Measurements from ENCODE around the gene KCTD5.

KCTD5 gene

DNA sequence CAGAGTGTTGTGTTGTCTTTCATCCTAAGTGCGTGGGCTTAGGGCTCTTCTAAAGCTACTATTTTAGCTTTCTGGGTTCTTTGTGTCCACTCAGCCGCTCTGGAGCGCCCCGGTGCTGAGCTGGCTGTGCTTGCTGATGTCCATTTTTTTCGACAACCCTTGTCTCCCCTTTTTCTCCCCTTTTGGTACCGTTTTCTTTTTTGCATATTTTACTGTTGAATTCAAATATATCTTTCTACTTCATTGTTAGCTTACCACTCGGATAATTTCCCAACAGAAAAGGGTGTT, 71.4 kb downstream of the KCTD5 start:
- H3K4me1 ChIP-seq (ENCODE audit: control insufficient read depth, insufficient read depth, low read length) = peaks cover 5% of the 10 kb centered on the region

GRCh38 chr16:2755158-2755557, 72.8 kb downstream of the KCTD5 start:
- Histone ChIP-seq H3K4me1 (ENCODE audit: control insufficient read depth, insufficient read depth, low read length) (peaks cover 5% of the 10 kb centered on the region), H3K27ac (ENCODE audit: extremely low read depth, low read depth, low read length) (no peak overlapping the region; the same call in 1 of the 2 replicates), H3K4me3 (ENCODE audit: low read depth, low read length) (peak overlapping the region; percentile 96), H3K9me3 (ENCODE audit: control insufficient read depth, insufficient read depth, low read depth, low read length) (no peaks in the 10 kb centered on the region), H3K36me3 (ENCODE audit: control insufficient read depth in 2 of 2, insufficient read depth in 1 of 2, low read length in 2 of 2) (peaks cover 38 to 67% of the 10 kb centered on the region in 2 experiments)
- TF ChIP-seq ZNF223 (tag by site-specific recombination; IDR thresholded peaks at IDR 0.05) (no peak), ZFHX2 (tag by site-specific recombination; conservative IDR thresholded peaks at IDR 0.05) (no peak), KLF16 (tag by site-specific recombination; IDR thresholded peaks at IDR 0.05) (no peak), SP7 (tag by site-specific recombination; IDR thresholded peaks at IDR 0.05) (no peak), ZSCAN18 (tag by site-specific recombination; IDR thresholded peaks at IDR 0.05) (no peak), ZNF114 (tag by site-specific recombination; IDR thresholded peaks at IDR 0.05) (no peak), PRDM1 (tag by site-specific recombination; IDR thresholded peaks at IDR 0.05) (peak; percentile 60), KLF7 (tag by site-specific recombination; IDR thresholded peaks at IDR 0.05; ENCODE audit: borderline replicate concordance) (no peak)
- TF ChIP-seq, protein P1, sequence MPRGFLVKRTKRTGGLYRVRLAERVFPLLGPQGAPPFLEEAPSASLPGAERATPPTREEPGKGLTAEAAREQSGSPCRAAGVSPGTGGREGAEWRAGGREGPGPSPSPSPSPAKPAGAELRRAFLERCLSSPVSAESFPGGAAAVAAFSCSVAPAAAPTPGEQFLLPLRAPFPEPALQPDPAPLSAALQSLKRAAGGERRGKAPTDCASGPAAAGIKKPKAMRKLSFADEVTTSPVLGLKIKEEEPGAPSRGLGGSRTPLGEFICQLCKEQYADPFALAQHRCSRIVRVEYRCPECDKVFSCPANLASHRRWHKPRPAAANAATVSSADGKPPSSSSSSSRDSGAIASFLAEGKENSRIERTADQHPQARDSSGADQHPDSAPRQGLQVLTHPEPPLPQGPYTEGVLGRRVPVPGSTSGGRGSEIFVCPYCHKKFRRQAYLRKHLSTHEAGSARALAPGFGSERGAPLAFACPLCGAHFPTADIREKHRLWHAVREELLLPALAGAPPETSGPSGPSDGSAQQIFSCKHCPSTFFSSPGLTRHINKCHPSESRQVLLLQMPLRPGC (tag by site-specific recombination; IDR thresholded peaks at IDR 0.05) = 0 out of 2 replicates have a peak, but pooled peaks have one; percentile 1
- ChIA-PET POLR2A (no interaction called here), CTCF (interaction anchor here (1.8 kb wide), 1 partner anchor 14 kb away, joined by 3 read pairs; no protein-coding TSS in a partner anchor)

More for the DNA sequence above, 71.4 kb downstream of the KCTD5 start:
- peak overlapping the region; percentile 97 for H3K27ac ChIP-seq (ENCODE audit: extremely low read depth, low read depth, low read length)
- peaks cover 23 to 67% of the 10 kb centered on the region in 2 experiments for H3K36me3 ChIP-seq (ENCODE audit: control insufficient read depth in 2 of 2, insufficient read depth in 1 of 2, low read length in 2 of 2)
- peak overlapping the region; percentile 96 for H3K4me3 ChIP-seq (ENCODE audit: low read depth, low read length)
- H3K9me3 ChIP-seq (ENCODE audit: control insufficient read depth, insufficient read depth, low read depth, low read length) = no peaks in the 10 kb centered on the region
- POLR2A ChIA-PET = interaction anchor here (1.1 to 2.0 kb wide), 8 partner anchors 9 to 152 kb away, joined by 3 to 22 read pairs (median 6); partner anchors contain the start of genes ELOB and FLYWCH2
- CTCF ChIA-PET = interaction anchor here (0.6 to 1.9 kb wide), 6 partner anchors 16 to 167 kb away, joined by 3 to 7 read pairs (median 4); no protein-coding TSS in a partner anchor
- TF ChIP-seq ZNF785 (tag by site-specific recombination; IDR thresholded peaks at IDR 0.05) (no peak), ZNF560 (tag by site-specific recombination; IDR thresholded peaks at IDR 0.05; ENCODE audit: borderline replicate concordance) (no peak), ZNF791 (tag by site-specific recombination; IDR thresholded peaks at IDR 0.05) (no peak), ZBTB10 (tag by site-specific recombination; IDR thresholded peaks at IDR 0.05) (no peak), HOXA7 (CRISPR knock-in tag; IDR thresholded peaks at IDR 0.05; ENCODE audit: borderline replicate concordance) (no peak), ZBTB7A (tag by site-specific recombination; IDR thresholded peaks at IDR 0.05; ENCODE audit: low read depth) (no peak), SP7 (tag by site-specific recombination; IDR thresholded peaks at IDR 0.05) (no peak), HOXD13 (CRISPR knock-in tag; IDR thresholded peaks at IDR 0.05; ENCODE audit: borderline replicate concordance) (no peak), GFI1B (tag by site-specific recombination; IDR thresholded peaks at IDR 0.05) (no peak), ZFP37 (tag by site-specific recombination; IDR thresholded peaks at IDR 0.05) (no peak)
- TF ChIP-seq, protein P2, sequence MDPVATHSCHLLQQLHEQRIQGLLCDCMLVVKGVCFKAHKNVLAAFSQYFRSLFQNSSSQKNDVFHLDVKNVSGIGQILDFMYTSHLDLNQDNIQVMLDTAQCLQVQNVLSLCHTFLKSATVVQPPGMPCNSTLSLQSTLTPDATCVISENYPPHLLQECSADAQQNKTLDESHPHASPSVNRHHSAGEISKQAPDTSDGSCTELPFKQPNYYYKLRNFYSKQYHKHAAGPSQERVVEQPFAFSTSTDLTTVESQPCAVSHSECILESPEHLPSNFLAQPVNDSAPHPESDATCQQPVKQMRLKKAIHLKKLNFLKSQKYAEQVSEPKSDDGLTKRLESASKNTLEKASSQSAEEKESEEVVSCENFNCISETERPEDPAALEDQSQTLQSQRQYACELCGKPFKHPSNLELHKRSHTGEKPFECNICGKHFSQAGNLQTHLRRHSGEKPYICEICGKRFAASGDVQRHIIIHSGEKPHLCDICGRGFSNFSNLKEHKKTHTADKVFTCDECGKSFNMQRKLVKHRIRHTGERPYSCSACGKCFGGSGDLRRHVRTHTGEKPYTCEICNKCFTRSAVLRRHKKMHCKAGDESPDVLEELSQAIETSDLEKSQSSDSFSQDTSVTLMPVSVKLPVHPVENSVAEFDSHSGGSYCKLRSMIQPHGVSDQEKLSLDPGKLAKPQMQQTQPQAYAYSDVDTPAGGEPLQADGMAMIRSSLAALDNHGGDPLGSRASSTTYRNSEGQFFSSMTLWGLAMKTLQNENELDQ (tag by site-specific recombination; IDR thresholded peaks at IDR 0.05; ENCODE audit: low read depth) = no peak
